K562 (cell line): ENCODE data around the gene ZNF780A. TPM values are rescaled to one million over a fixed set of nuclear protein-coding genes. Genes with fewer than 3 reads are reported as not detected.

Source experiments
- ATAC-seq: fragments of 200-7000 bp; cut with Tn5 transposase; 3 replicates; pipeline ENCODE4 v1.9.1; 2020; ENCODE audit warnings: moderate library complexity
- BruUV-seq: library from RNA; stranded (reverse); fragments of 400-500 nt; replicated peaks from 2 replicates; lab custom pipeline; 2021; lab: Mats Ljungman, UMichigan
- CTCF ChIA-PET: fragments of 300-600 bp; formaldehyde crosslinking; extraction: SDS; loops from one replicate; lab custom pipeline; 2021; ENCODE audit warnings: low intra/inter-chr PET ratio; lab: Yijun Ruan, JAX
- POLR2A ChIA-PET: fragments of 300-600, 350-650 bp; sonication (Branson Sonifier 250); formaldehyde crosslinking; extraction: SDS; loops from one replicate; lab custom pipeline; 2021; ENCODE audit warnings: antibody characterized with exemption, inconsistent platforms; lab: Yijun Ruan, JAX
- DNase-seq, 4 experiments: peaks; one replicate each; pipeline versions ENCODE4 v3.0.0 to v3.0.0-alpha.2; 2011 to 2018; ENCODE audit warnings: low spot score in 3 of 4, mixed read lengths in 3 of 4; ENCODE audit errors: extremely low read depth in 1 of 4
- FAIRE-seq: peaks from 2 replicates; lab custom pipeline; 2011; peaks lifted over from hg19 to GRCh38; lab: Jason Lieb, UNC
- H2AFZ ChIP-seq: 2 replicates; pipeline ENCODE4 v1.6.0; 2011; ENCODE audit warnings: low read depth, low read length, control low read depth, inconsistent platforms
- H3K27ac ChIP-seq: fragments of 200-600 bp; 3 replicates; pipeline ENCODE4 v1.8.0; 2011; ENCODE audit warnings: low read depth, mild to moderate bottlenecking, control low read depth, inconsistent platforms, low read length, moderate library complexity, mixed read lengths; ENCODE audit errors: extremely low read depth
- H3K27me3 ChIP-seq, 2 experiments: fragments of 300-600 bp in 1 of 2; 2 replicates in 1 of 2; 3 replicates in 1 of 2; pipeline versions ENCODE4 v1.6.0 to v1.8.0; 2011; ENCODE audit warnings: inconsistent platforms in 2 of 2, low read length in 2 of 2, mild to moderate bottlenecking in 1 of 2, mixed read lengths in 1 of 2, moderate library complexity in 1 of 2; ENCODE audit not compliant: control insufficient read depth in 2 of 2, insufficient read depth in 2 of 2
- H3K36me3 ChIP-seq: fragments of 300-600 bp; 3 replicates; pipeline ENCODE4 v1.8.0; 2011; ENCODE audit warnings: mild to moderate bottlenecking, low read length, inconsistent platforms; ENCODE audit not compliant: control insufficient read depth, insufficient read depth
- H3K4me1 ChIP-seq, 2 experiments: fragments of 200-600 bp in 1 of 2; replicated peaks in 1 of 2; 2 replicates in 1 of 2; 3 replicates in 1 of 2; pipeline versions ENCODE4 v1.5.1 to v1.8.0; 2011; ENCODE audit warnings: inconsistent platforms in 2 of 2, low read length in 2 of 2, mild to moderate bottlenecking in 1 of 2, mixed read lengths in 1 of 2, moderate library complexity in 1 of 2; ENCODE audit not compliant: control insufficient read depth in 2 of 2, insufficient read depth in 2 of 2
- H3K4me2 ChIP-seq: 2 replicates; pipeline ENCODE4 v1.6.1; 2011; ENCODE audit warnings: low read length, control low read depth, inconsistent platforms, mixed read lengths; ENCODE audit not compliant: insufficient read depth
- H3K4me3 ChIP-seq: fragments of 200-600 bp; sonication (generic), shearing (Covaris generic); 2 replicates; pipeline ENCODE4 v1.5.1; 2016; ENCODE audit warnings: control low read depth, inconsistent platforms
- H3K79me2 ChIP-seq: fragments of 200-600 bp; 3 replicates; pipeline ENCODE4 v1.8.0; 2011; ENCODE audit warnings: low read length, inconsistent platforms; ENCODE audit not compliant: control insufficient read depth, insufficient read depth
- H3K9ac ChIP-seq, 2 experiments: 2 replicates each; pipeline versions ENCODE4 v1.6.0 to v1.6.1; 2011; ENCODE audit warnings: low read depth in 2 of 2, low read length in 2 of 2, control low read depth in 1 of 2, inconsistent platforms in 1 of 2, mild to moderate bottlenecking in 1 of 2, mixed read lengths in 1 of 2; ENCODE audit not compliant: insufficient read depth in 1 of 2
- H3K9me1 ChIP-seq: one replicate; pipeline ENCODE4 v1.6.0; 2011; ENCODE audit warnings: inconsistent platforms, mild to moderate bottlenecking, low read length, moderate library complexity; ENCODE audit not compliant: control insufficient read depth, insufficient read depth
- H3K9me3 ChIP-seq: replicated peaks from 2 replicates; pipeline ENCODE4 v1.5.1; 2011; ENCODE audit warnings: low read depth, low read length, inconsistent platforms; ENCODE audit not compliant: control insufficient read depth, insufficient read depth
- H4K20me1 ChIP-seq: replicated peaks from 2 replicates; pipeline ENCODE4 v1.6.1; 2011; ENCODE audit warnings: low read length, inconsistent platforms, mixed read lengths; ENCODE audit not compliant: control insufficient read depth, insufficient read depth
- BMI1 ChIP-seq: fragments of 150-350 bp; IDR thresholded peaks from 2 replicates; pipeline ENCODE4 v1.6.1; 2014; ENCODE audit warnings: low read length
- EP300 ChIP-seq: IDR thresholded peaks from 2 replicates; pipeline ENCODE4 v1.6.1; 2012; ENCODE audit warnings: low read length, improper control_type of control experiment
- ETV6 ChIP-seq, 3 experiments: fragments of 150-350 bp in 1 of 3; sonication (generic) in 1 of 3; formaldehyde crosslinking in 1 of 3; IDR thresholded peaks; 2 replicates each; pipeline versions ENCODE4 v1.6.1 to v1.8.0; 2014 to 2022; ENCODE audit warnings: borderline replicate concordance in 2 of 3, low read depth in 2 of 3, antibody characterized with exemption in 1 of 3, low read length in 1 of 3, mild to moderate bottlenecking in 1 of 3, missing genetic modification reagents in 1 of 3
- FOXP1 ChIP-seq: sonication (generic); formaldehyde crosslinking; IDR thresholded peaks from 2 replicates; pipeline ENCODE4 v1.8.0; 2022; ENCODE audit warnings: mild to moderate bottlenecking, missing genetic modification reagents
- JUNB ChIP-seq: fragments of 450-650 bp; formaldehyde crosslinking; conservative IDR thresholded peaks from 2 replicates; pipeline ENCODE4 v1.4.0; 2020; ENCODE audit warnings: mild to moderate bottlenecking
- KDM1A ChIP-seq, 2 experiments: fragments of 450-650 bp; IDR thresholded peaks; 2 replicates each; pipeline ENCODE4 v1.6.1; 2016; ENCODE audit warnings: mild to moderate bottlenecking in 2 of 2
- MCM5 ChIP-seq: fragments of 450-650 bp; IDR thresholded peaks from 2 replicates; pipeline ENCODE4 v1.6.1; 2016; ENCODE audit warnings: low read depth
- NONO ChIP-seq, 2 experiments: fragments of 200-400 bp in 1 of 2; fragments of 450-650 bp in 1 of 2; formaldehyde crosslinking in 1 of 2; IDR thresholded peaks; 2 replicates each; pipeline ENCODE4 v1.6.1; 2017; ENCODE audit warnings: low read depth in 2 of 2, mild to moderate bottlenecking in 2 of 2, moderate library complexity in 2 of 2, low read length in 1 of 2
- NUFIP1 ChIP-seq: fragments of 450-650 bp; IDR thresholded peaks from 2 replicates; pipeline ENCODE4 v1.6.1; 2018; ENCODE audit not compliant: partially characterized antibody
- SP2 ChIP-seq: IDR thresholded peaks from 2 replicates; pipeline ENCODE4 v1.6.1; 2011; ENCODE audit warnings: mild to moderate bottlenecking, low read depth, low read length, moderate library complexity; ENCODE audit not compliant: poor library complexity, severe bottlenecking; ENCODE audit errors: extremely low read depth
- TEAD2 ChIP-seq: fragments of 450-650 bp; IDR thresholded peaks from 2 replicates; pipeline ENCODE4 v1.6.1; 2016; ENCODE audit warnings: missing genetic modification characterization, control low read depth, missing compliant biosample characterization
- ZNF146 ChIP-seq: IDR thresholded peaks from one replicate; pipeline ENCODE4 v1.6.1; 2018; ENCODE audit warnings: missing compliant biosample characterization; ENCODE audit not compliant: unreplicated experiment
- ZNF24 ChIP-seq: fragments of 450-650 bp; IDR thresholded peaks from 2 replicates; pipeline ENCODE4 v1.6.1; 2016
- ZNF75A ChIP-seq: fragments of 450-650 bp; formaldehyde crosslinking; IDR thresholded peaks from 2 replicates; pipeline ENCODE4 v1.4.0; 2020; ENCODE audit warnings: mild to moderate bottlenecking
- in situ Hi-C: fragments of 300-500 bp; cut with MboI; formaldehyde crosslinking; loops from 4 replicates; pipeline ENCODE4 v1.15.0; 2018; ENCODE audit warnings: inconsistent platforms, mixed read lengths
- intact Hi-C: fragments of 100-400 bp; cut with micrococcal nuclease; formaldehyde crosslinking; loops from 2 replicates; pipeline ENCODE4 v1.14.2; 2022
- polyA plus RNA-seq, 8 experiments: library from polyadenylated mRNA; depleted of rRNA in 4 of 8; stranded (reverse) in 5 of 8; unstranded in 3 of 8; fragments of >200 nt; fragmentation: Nextera tagmentation in 2 of 8; fragmentation: Illumina TruSeq in 1 of 8; extraction: Ambion mirVana in 2 of 8; extraction: Trizol in 1 of 8; gene quantifications; 2 replicates each; pipeline versions ENCODE4 v1.2.1 to v1.2.3, GENCODE V29; 2011 to 2014; ENCODE audit warnings: inconsistent platforms in 1 of 8, missing spikeins in 1 of 8
- total RNA-seq, 7 experiments: library from RNA; depleted of rRNA in 6 of 7; stranded (reverse); fragments of >200 nt in 6 of 7; fragmentation: Illumina TruSeq in 2 of 7; extraction: Trizol in 2 of 7; gene quantifications; 2 replicates each; pipeline versions ENCODE4 v1.2.1 to v1.2.3, GENCODE V29; 2011 to 2021; ENCODE audit warnings: low replicate concordance in 1 of 7
- TF ChIP-seq, protein P1 (sequence below): sonication (generic); formaldehyde crosslinking; IDR thresholded peaks from 2 replicates; pipeline ENCODE4 v1.9.0; 2022; ENCODE audit warnings: mild to moderate bottlenecking, missing genetic modification reagents
- TF ChIP-seq, protein P2 (sequence below), 2 experiments: fragments of 150-350 bp in 1 of 2; IDR thresholded peaks; 2 replicates each; pipeline ENCODE4 v1.6.1; 2012 to 2016; ENCODE audit warnings: low read depth in 2 of 2, low read length in 2 of 2, mild to moderate bottlenecking in 1 of 2, moderate library complexity in 1 of 2

Gene ZNF780A
- total and polyA plus RNA-seq, 9 of the 15 experiments (the other 6 are each of a cell fraction or from before 2014, with no cell fraction given), result 11.7 to 36.1 (median 25.8) TPM

DNA sequence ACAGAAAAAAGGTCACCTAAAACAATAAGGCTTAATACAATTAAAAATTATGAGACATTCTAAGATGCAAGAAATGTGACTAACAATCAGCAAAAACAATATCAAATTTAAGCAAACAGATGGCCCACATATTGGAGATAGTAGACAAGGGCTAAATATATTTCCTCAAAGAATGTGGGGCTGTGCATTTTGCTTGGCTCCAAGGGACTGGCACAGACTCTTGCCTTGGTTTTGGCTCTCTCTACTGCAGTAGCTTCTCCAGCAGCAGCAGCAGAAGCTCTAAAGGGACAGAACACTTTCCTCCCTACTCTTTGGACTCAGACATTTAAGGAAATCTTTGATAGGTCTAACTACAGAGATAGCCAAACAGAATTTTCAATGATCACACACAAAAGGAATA, 38.2 kb upstream of the ZNF780A start:
- FAIRE-seq (no peak), DNase-seq (no peak), ATAC-seq (no peak)
- no TSS peak for BruUV-seq
- POLR2A ChIA-PET, result no interaction called here
- Histone ChIP-seq H3K4me2 (no peak overlapping the region), H3K27me3 (0 out of 5 replicates have a peak, but pooled peaks cover 3 to 6% of the 10 kb centered on the region in 2 experiments), H2AFZ (no peak overlapping the region), H4K20me1 (no peaks in the 10 kb centered on the region), H3K9ac (no peak overlapping the region), H3K27ac (no peak overlapping the region), H3K9me1 (no peaks in the 10 kb centered on the region), H3K79me2 (no peaks in the 10 kb centered on the region), H3K4me3 (no peak overlapping the region), H3K4me1 (no peaks in the 10 kb centered on the region), H3K9me3 (0 out of 2 replicates have a peak, but pooled peaks cover 3% of the 10 kb centered on the region), H3K36me3 (no peaks in the 10 kb centered on the region)
- CTCF ChIA-PET, result no interaction called here
- in situ Hi-C loops, result no loop called here
- intact Hi-C loops, result no loop called here
- TF ChIP-seq, protein P1, sequence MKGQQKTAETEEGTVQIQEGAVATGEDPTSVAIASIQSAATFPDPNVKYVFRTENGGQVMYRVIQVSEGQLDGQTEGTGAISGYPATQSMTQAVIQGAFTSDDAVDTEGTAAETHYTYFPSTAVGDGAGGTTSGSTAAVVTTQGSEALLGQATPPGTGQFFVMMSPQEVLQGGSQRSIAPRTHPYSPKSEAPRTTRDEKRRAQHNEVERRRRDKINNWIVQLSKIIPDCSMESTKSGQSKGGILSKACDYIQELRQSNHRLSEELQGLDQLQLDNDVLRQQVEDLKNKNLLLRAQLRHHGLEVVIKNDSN (CRISPR knock-in tag), result no peak
- TF ChIP-seq TEAD2 (tag) (no peak), ZNF146 (CRISPR knock-in tag) (no peak), JUNB (CRISPR knock-in tag) (no peak), NUFIP1 (no peak), ZNF24 (no peak), NONO (IDR thresholded peaks at IDR 0.05; ENCODE audit: low read depth in 2 of 2, low read length in 1 of 2) (no peak), ETV6 (IDR thresholded peaks at IDR 0.05; ENCODE audit: borderline replicate concordance in 1 of 2, low read depth in 2 of 2, low read length in 1 of 2) (no peak), ETV6 (CRISPR knock-in tag; IDR thresholded peaks at IDR 0.05; ENCODE audit: borderline replicate concordance) (no peak), KDM1A (IDR thresholded peaks at IDR 0.05) (no peak), BMI1 (no peak), EP300 (no peak), ZNF75A (CRISPR knock-in tag) (no peak), MCM5 (no peak), SP2 (no peak), FOXP1 (CRISPR knock-in tag) (no peak)
- TF ChIP-seq, protein P2, sequence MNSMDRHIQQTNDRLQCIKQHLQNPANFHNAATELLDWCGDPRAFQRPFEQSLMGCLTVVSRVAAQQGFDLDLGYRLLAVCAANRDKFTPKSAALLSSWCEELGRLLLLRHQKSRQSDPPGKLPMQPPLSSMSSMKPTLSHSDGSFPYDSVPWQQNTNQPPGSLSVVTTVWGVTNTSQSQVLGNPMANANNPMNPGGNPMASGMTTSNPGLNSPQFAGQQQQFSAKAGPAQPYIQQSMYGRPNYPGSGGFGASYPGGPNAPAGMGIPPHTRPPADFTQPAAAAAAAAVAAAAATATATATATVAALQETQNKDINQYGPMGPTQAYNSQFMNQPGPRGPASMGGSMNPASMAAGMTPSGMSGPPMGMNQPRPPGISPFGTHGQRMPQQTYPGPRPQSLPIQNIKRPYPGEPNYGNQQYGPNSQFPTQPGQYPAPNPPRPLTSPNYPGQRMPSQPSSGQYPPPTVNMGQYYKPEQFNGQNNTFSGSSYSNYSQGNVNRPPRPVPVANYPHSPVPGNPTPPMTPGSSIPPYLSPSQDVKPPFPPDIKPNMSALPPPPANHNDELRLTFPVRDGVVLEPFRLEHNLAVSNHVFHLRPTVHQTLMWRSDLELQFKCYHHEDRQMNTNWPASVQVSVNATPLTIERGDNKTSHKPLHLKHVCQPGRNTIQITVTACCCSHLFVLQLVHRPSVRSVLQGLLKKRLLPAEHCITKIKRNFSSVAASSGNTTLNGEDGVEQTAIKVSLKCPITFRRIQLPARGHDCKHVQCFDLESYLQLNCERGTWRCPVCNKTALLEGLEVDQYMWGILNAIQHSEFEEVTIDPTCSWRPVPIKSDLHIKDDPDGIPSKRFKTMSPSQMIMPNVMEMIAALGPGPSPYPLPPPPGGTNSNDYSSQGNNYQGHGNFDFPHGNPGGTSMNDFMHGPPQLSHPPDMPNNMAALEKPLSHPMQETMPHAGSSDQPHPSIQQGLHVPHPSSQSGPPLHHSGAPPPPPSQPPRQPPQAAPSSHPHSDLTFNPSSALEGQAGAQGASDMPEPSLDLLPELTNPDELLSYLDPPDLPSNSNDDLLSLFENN (IDR thresholded peaks at IDR 0.05; ENCODE audit: low read depth in 2 of 2, low read length in 2 of 2), result no peak
